BJ (cell line): Measurements from ENCODE around the gene AFF3. TPM values are rescaled to one million over a fixed set of nuclear protein-coding genes. Genes with fewer than 3 reads are reported as not detected.
A peak's percentile ranks its signal among the peaks of the same experiment; 100 is the strongest.

Experiments used
- CTCF ChIA-PET: fragments of 350-600 bp; formaldehyde crosslinking; extraction: SDS; loops from one replicate; lab custom pipeline; 2021; ENCODE audit warnings: antibody characterized with exemption, inconsistent platforms; lab: Yijun Ruan, JAX
- POLR2A ChIA-PET: fragments of 300-600 bp; sonication (Branson Sonifier 250); formaldehyde crosslinking; extraction: SDS; loops from one replicate; lab custom pipeline; 2021; ENCODE audit warnings: antibody characterized with exemption; lab: Charles Lee
- DNase-seq: peaks from one replicate; pipeline ENCODE4 v3.0.0-alpha.2; 2011; ENCODE audit warnings: low read depth
- H3K27me3 ChIP-seq: 2 replicates; pipeline ENCODE4 v1.6.0; 2011; ENCODE audit warnings: low read length; ENCODE audit not compliant: control insufficient read depth, insufficient read depth
- H3K36me3 ChIP-seq: 2 replicates; pipeline ENCODE4 v1.5.1; 2011; ENCODE audit warnings: low read length; ENCODE audit not compliant: control insufficient read depth, insufficient read depth
- H3K4me3 ChIP-seq: 2 replicates; pipeline ENCODE4 v1.5.1; 2011; ENCODE audit warnings: low read depth, mild to moderate bottlenecking, control low read depth, low read length
- CTCF ChIP-seq: IDR thresholded peaks from 2 replicates; pipeline ENCODE4 v1.5.1; 2011; ENCODE audit warnings: low read depth, mild to moderate bottlenecking, control low read depth, inconsistent platforms, low read length, moderate library complexity; ENCODE audit not compliant: insufficient read depth
- polyA plus RNA-seq: library from polyadenylated mRNA; depleted of rRNA; stranded (reverse); fragments of >200 nt; gene quantifications from 2 replicates; pipeline ENCODE4 v1.2.3, GENCODE V29; 2011

Gene AFF3
- polyA plus RNA-seq, 1 experiment, result 11.5 TPM

DNA sequence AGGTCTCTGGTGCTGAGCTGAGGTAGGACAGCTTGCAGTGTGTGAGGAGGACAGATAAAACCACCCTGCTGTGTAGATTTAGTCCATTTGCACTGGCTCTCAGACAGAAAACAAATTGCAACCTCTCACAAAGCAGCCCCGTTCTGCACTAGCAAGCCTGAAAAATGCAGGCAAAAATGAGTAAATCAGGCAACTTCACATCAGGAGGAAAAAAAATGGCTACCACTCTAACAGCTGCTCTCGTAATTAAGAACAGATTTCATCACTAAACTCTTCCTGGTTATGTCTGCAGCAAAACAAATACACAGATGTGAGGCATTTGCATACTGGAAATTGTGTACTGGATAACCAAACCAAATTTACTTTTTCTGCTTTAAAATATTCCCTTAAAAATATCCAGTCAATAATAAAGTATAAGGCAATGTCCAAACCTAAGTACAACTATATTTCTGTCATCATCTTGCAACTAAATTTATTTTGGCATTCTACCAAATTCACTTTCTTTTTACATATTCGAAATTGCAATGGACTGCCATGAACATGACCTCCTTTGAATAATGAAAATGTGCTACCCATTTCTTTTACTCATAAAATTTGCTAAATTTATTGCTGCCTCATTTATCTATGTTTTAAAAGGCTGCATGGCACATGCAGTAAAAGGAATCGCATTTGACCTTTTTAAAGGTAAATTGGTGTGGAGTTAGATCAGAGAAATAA lies 157.4 kb downstream of the AFF3 start:
- CTCF ChIA-PET, result interaction anchor here (0.6 to 1.8 kb wide), 4 partner anchors 13 to 394 kb away, joined by 3 to 4 read pairs (median 3); no protein-coding TSS in a partner anchor
- Histone ChIP-seq H3K27me3 (no peaks in the 10 kb centered on the region; the same call in 1 of the 2 replicates), H3K4me3 (no peak overlapping the region), H3K36me3 (no peaks in the 10 kb centered on the region)
- TF ChIP-seq CTCF, result no peak
- peak; percentile 74 for DNase-seq
- POLR2A ChIA-PET, result no interaction called here

DNA sequence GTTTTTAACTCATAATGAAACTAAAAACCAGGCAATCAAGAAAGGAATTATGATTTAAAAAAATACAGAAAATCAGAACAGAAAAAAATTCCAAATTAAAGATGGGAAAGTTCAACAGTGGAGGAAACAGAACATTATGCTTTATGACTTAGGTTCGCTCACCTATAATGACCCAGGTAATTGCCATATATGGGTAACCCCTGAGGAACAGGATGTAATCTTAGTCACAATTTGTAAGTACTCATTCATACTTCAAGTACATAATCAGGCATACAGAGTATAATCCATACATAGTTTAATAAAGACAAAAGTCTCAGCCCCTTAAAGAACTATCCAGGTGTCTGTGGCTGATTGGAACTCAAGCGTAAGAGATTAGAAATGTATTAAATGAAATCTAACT lies 159.6 kb downstream of the AFF3 start:
- Histone ChIP-seq H3K36me3 (no peaks in the 10 kb centered on the region), H3K27me3 (no peaks in the 10 kb centered on the region; the same call in 1 of the 2 replicates), H3K4me3 (no peak overlapping the region)
- TF ChIP-seq CTCF, result no peak
- no peak for DNase-seq
- CTCF ChIA-PET, result no interaction called here
- POLR2A ChIA-PET, result no interaction called here

DNA sequence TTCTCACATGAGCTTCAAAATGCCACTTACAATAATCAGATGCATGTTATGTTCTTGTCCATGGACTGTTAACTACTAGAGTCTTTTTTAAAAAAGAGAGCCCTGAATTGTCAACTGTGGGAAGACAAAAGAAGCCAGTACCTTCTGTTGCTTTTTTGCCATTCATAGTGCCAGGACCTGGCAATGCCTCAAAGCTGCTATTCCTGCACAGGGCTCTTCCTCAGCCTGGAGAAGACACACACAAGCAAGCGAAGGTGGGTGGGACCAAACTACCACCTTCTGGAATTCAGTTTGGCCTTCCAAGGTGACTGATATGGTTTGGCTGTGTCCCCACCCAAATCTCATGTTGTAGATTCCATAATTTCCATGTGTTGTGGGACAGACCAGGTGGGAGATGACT lies 160.6 kb downstream of the AFF3 start:
- TF ChIP-seq CTCF, result no peak
- Histone ChIP-seq H3K4me3 (no peak overlapping the region), H3K36me3 (no peaks in the 10 kb centered on the region), H3K27me3 (no peaks in the 10 kb centered on the region; the same call in 1 of the 2 replicates)
- DNase-seq, result no peak
- ChIA-PET CTCF (no interaction called here), POLR2A (no interaction called here)

GRCh38 chr2:99980176-99980575 lies 162.2 kb downstream of the AFF3 start:
- no peaks in the 10 kb centered on the region for H3K36me3 ChIP-seq
- POLR2A ChIA-PET, result interaction anchor here (0.9 kb wide), 1 partner anchor 8 kb away, joined by 3 read pairs; no protein-coding TSS in a partner anchor
- TF ChIP-seq CTCF, result no peak
- CTCF ChIA-PET, result no interaction called here
- DNase-seq, result no peak
- no peaks in the 10 kb centered on the region; the same call in 1 of the 2 replicates for H3K27me3 ChIP-seq
- H3K4me3 ChIP-seq, result no peak overlapping the region

GRCh38 chr2:99977966-99978365 lies 164.4 kb downstream of the AFF3 start:
- DNase-seq, result no peak
- ChIA-PET CTCF (interaction anchor here (0.7 kb wide), 1 partner anchor 86 kb away, joined by 3 read pairs; no protein-coding TSS in a partner anchor), POLR2A (interaction anchor here (0.6 kb wide), 1 partner anchor 1605 kb away, joined by 4 read pairs; no protein-coding TSS in a partner anchor)
- H3K36me3 ChIP-seq, result no peaks in the 10 kb centered on the region
- TF ChIP-seq CTCF, result no peak
- H3K4me3 ChIP-seq, result no peak overlapping the region
- no peaks in the 10 kb centered on the region; the same call in 1 of the 2 replicates for H3K27me3 ChIP-seq
